ENCODE results near the gene CRY2. TPM values are rescaled to one million over a fixed set of nuclear protein-coding genes. Genes with fewer than 3 reads are reported as not detected.

Gene CRY2
- total and polyA plus RNA-seq, 2 of the 8 experiments (the other 6 are each of a cell fraction or from before 2014, with no cell fraction given), result 8.0 to 9.4 TPM

DNA sequence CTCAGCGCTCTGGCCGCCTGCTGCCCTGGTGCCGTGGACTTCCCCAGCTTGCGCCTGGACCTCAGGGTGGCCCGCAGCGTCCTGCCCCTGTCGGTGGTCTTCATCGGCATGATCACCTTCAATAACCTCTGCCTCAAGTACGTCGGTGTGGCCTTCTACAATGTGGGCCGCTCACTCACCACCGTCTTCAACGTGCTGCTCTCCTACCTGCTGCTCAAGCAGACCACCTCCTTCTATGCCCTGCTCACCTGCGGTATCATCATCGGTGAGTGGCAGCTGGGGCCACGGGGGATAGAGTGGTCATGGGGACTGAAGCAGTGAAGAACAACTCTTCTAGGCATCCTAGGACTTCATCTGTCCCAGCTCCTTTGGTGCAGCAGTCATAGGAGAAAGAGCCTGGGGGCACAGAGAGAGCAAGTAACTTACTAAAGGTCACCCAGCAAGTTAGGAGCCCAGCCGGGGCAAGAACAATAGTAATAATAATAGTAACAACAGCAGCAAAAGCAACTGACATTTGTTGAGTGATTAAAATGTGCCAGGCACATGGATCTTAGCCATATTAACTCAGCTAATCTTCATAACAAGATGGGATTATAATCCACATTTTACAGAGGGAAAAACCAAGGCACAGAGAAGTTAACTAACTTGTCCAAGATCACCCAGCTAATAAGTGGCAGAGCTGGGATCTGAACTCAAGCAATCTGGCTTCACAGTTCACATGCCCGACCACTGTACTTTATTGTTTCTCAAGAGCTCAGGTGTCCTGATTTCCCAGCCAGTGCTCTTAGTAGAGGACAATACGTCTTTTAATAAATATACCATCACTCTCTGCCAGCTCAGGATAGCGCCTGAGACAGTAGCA, 41.0 kb upstream of the CRY2 start:
- Histone ChIP-seq H4K20me1 (replicated peaks in 1 of 2; ENCODE audit: control insufficient read depth in 1 of 2, insufficient read depth in 2 of 2, low read length in 2 of 2) (peaks cover 2 to 14% of the 10 kb centered on the region in 2 experiments), H2BK15ac (ENCODE audit: low read length) (peak overlapping the region; percentile 25; the same call in 1 of the 2 replicates), H3K14ac (ENCODE audit: insufficient read length) (no peak overlapping the region), H4K8ac (ENCODE audit: extremely low read depth, insufficient read depth, low read length) (no peak overlapping the region), H3K9me3 (ENCODE audit: insufficient read depth in 2 of 2, low read depth in 1 of 2, low read length in 1 of 2) (no peaks in the 10 kb centered on the region), H4K5ac (ENCODE audit: insufficient read length, low read depth, low read length) (no peak overlapping the region), H2BK12ac (ENCODE audit: low read depth, low read length) (peak overlapping the region; percentile 1; the same call in 1 of the 2 replicates), H3K79me2 (ENCODE audit: control insufficient read depth in 1 of 2, insufficient read depth in 2 of 2, low read length in 2 of 2) (no peaks in the 10 kb centered on the region), H2BK120ac (replicated peaks; ENCODE audit: low read depth, low read length) (no peak overlapping the region), H2AFZ (ENCODE audit: low read length) (no peak overlapping the region), H3K18ac (ENCODE audit: extremely low read depth, low read length) (no peak overlapping the region), H3K9ac (replicated peaks in 1 of 4; ENCODE audit: extremely low read depth in 1 of 4, low read depth in 3 of 4, low read length in 3 of 4) (peak overlapping the region in 1 of 4 experiments; percentile 69; a peak in 2 of 7 replicates), H3K4me2 (ENCODE audit: insufficient read depth in 1 of 2, low read depth in 2 of 2, low read length in 2 of 2) (peak overlapping the region; percentile 72 to 98), H3K23me2 (ENCODE audit: low read depth, low read length) (peaks cover 16% of the 10 kb centered on the region; the same call in 1 of the 2 replicates), H4K91ac (replicated peaks; ENCODE audit: insufficient read length, low read length) (no peak overlapping the region), H3K4me1 (replicated peaks in 1 of 4; ENCODE audit: control insufficient read depth in 3 of 4, insufficient read depth in 4 of 4, low read length in 3 of 4) (peaks cover 0 to 9% (median 3%) of the 10 kb centered on the region in 4 experiments; a peak in 3 of 7 replicates), H3K23ac (ENCODE audit: insufficient read length) (no peak overlapping the region), H3K4me3 (ENCODE audit: extremely low read depth in 1 of 4, insufficient read depth in 2 of 4, low read depth in 3 of 4, low read length in 4 of 4) (peak overlapping the region in 2 of 4 experiments; percentile 75 to 87; a peak in 3 of 8 replicates), H3K79me1 (ENCODE audit: low read depth, low read length) (peaks cover 6% of the 10 kb centered on the region), H3K27ac (ENCODE audit: low read depth, low read length) (no peak overlapping the region), H2BK5ac (ENCODE audit: low read depth, low read length) (no peak overlapping the region), H3K36me3 (ENCODE audit: control insufficient read depth in 2 of 4, insufficient read depth in 4 of 4, low read length in 3 of 4) (peaks cover 0 to 8% (median 0%) of the 10 kb centered on the region in 4 experiments; a peak in 2 of 8 replicates), H2BK20ac (ENCODE audit: low read length) (no peak overlapping the region), H3K27me3 (replicated peaks in 1 of 4; ENCODE audit: control insufficient read depth in 3 of 4, extremely low read depth in 1 of 4, insufficient read depth in 3 of 4, low read length in 3 of 4) (peaks cover 6 to 21% (median 12%) of the 10 kb centered on the region in 4 experiments), H3K4ac (replicated peaks; ENCODE audit: insufficient read length, low read depth, low read length) (no peak overlapping the region), H3K56ac (replicated peaks; ENCODE audit: insufficient read length, low read depth, low read length) (no peak overlapping the region), H2AK5ac (ENCODE audit: low read depth, low read length) (peak overlapping the region; percentile 42; the same call in 1 of the 2 replicates)
- 91% methylated on average over 20 of the region's 20 CpGs; no CpG with 5 or more reads in 1 of the 2 experiments for WGBS, 2 experiments (ENCODE audit: extremely low coverage in 1 of 2, insufficient coverage in 1 of 2, insufficient read length in 1 of 2, insufficient replicate concordance in 2 of 2, low coverage in 1 of 2, low lambda C conversion rate in 2 of 2, missing lambda C conversion rate in 1 of 2)
- DNase-seq (ENCODE audit: low read depth in 1 of 2, low spot score in 2 of 2) (no peak), FAIRE-seq (no peak)
- CTCF ChIA-PET (ENCODE audit: partially characterized antibody), result interaction anchor here (0.6 to 2.7 kb wide), 6 partner anchors 10 to 52 kb away, joined by 3 to 9 read pairs (median 4); no protein-coding TSS in a partner anchor
- POLR2A ChIA-PET (ENCODE audit: partially characterized antibody), result interaction anchor here (1.0 to 1.2 kb wide), 4 partner anchors 10 to 116 kb away, joined by 3 to 5 read pairs (median 3); no protein-coding TSS in a partner anchor
- TF ChIP-seq ZNF274 (IDR thresholded peaks at IDR 0.05; ENCODE audit: borderline replicate concordance, extremely low read depth, low read length) (no peak), TEAD4 (IDR thresholded peaks at IDR 0.05; ENCODE audit: low read depth, low read length) (no peak), BACH1 (IDR thresholded peaks at IDR 0.05; ENCODE audit: low read length) (no peak), EGR1 (IDR thresholded peaks at IDR 0.05; ENCODE audit: borderline replicate concordance, low read depth, low read length) (no peak), RBBP5 (IDR thresholded peaks at IDR 0.05; ENCODE audit: borderline replicate concordance, low read depth, low read length) (no peak), CHD2 (IDR thresholded peaks at IDR 0.05; ENCODE audit: low read length) (no peak), POU5F1 (IDR thresholded peaks at IDR 0.05; ENCODE audit: low read depth, low read length) (no peak), SP4 (IDR thresholded peaks at IDR 0.05; ENCODE audit: low read length) (no peak), GABPA (IDR thresholded peaks at IDR 0.05; ENCODE audit: borderline replicate concordance, insufficient read depth, low read length) (no peak), CTBP2 (IDR thresholded peaks at IDR 0.05; ENCODE audit: borderline replicate concordance, insufficient read depth, insufficient read length, low read length) (no peak)
- TF ChIP-seq, protein P1, sequence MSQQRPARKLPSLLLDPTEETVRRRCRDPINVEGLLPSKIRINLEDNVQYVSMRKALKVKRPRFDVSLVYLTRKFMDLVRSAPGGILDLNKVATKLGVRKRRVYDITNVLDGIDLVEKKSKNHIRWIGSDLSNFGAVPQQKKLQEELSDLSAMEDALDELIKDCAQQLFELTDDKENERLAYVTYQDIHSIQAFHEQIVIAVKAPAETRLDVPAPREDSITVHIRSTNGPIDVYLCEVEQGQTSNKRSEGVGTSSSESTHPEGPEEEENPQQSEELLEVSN (IDR thresholded peaks at IDR 0.05), result no peak

Measured in H1 (cell line).